ENCODE measurements around the gene NME3. TPM values are rescaled to one million over a fixed set of nuclear protein-coding genes. Genes with fewer than 3 reads are reported as not detected.

Gene NME3
- total and polyA plus RNA-seq, 9 of the 15 experiments (the other 6 are each of a cell fraction or from before 2014, with no cell fraction given): 0.68 to 76.3 (median 11.5) TPM

DNA sequence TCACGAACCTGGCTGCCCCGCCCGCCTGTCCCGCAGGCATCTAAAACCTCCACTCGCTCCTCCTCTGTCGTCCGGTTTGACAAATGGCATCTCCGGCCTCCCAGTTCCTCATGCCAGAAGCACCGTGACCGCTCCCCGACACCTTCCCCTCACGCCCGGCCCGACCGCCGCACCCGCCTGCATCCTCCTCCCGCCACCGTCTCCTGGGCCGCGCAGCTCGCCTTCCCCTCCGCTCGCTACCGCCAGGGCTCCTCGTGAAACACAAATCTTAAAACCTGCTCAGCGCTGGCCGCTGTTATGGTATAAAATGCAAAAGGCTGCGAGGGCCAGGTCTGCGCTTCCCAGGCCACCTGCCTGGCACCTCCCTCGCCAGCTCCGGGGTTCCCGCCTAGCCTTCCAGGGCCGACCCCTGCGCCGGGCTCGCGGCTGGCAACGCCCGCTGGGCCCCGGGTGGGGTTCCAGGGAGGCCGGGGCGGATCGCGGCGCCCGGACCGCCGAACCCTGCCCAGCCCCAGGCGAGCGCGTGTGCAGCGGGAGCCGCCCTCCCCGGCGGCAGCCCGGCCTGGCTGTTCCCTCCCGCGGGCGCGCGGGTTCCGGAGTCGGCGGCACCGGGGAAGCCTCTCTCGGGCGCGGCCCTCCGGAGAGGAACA is 10.5 kb upstream of the NME3 start (continued):
- TF ChIP-seq, protein P1, sequence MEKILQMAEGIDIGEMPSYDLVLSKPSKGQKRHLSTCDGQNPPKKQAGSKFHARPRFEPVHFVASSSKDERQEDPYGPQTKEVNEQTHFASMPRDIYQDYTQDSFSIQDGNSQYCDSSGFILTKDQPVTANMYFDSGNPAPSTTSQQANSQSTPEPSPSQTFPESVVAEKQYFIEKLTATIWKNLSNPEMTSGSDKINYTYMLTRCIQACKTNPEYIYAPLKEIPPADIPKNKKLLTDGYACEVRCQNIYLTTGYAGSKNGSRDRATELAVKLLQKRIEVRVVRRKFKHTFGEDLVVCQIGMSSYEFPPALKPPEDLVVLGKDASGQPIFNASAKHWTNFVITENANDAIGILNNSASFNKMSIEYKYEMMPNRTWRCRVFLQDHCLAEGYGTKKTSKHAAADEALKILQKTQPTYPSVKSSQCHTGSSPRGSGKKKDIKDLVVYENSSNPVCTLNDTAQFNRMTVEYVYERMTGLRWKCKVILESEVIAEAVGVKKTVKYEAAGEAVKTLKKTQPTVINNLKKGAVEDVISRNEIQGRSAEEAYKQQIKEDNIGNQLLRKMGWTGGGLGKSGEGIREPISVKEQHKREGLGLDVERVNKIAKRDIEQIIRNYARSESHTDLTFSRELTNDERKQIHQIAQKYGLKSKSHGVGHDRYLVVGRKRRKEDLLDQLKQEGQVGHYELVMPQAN (IDR thresholded peaks at IDR 0.05; ENCODE audit: borderline replicate concordance): peak; percentile 61; the same call in 1 of the 2 replicates
- no peak for TF ChIP-seq TRIM28 (IDR thresholded peaks at IDR 0.05)
- no peak for TF ChIP-seq ZKSCAN8 (CRISPR knock-in tag; IDR thresholded peaks at IDR 0.05)
- TF ChIP-seq NR4A1 (CRISPR knock-in tag; IDR thresholded peaks at IDR 0.05): no peak
- no peak for TF ChIP-seq NR4A1 (tag; IDR thresholded peaks at IDR 0.05)
- TF ChIP-seq ZEB2 (IDR thresholded peaks at IDR 0.05): no peak
- TF ChIP-seq, protein P2, sequence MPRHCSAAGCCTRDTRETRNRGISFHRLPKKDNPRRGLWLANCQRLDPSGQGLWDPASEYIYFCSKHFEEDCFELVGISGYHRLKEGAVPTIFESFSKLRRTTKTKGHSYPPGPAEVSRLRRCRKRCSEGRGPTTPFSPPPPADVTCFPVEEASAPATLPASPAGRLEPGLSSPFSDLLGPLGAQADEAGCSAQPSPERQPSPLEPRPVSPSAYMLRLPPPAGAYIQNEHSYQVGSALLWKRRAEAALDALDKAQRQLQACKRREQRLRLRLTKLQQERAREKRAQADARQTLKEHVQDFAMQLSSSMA (CRISPR knock-in tag; IDR thresholded peaks at IDR 0.05): 0 out of 2 replicates have a peak, but pooled peaks have one; percentile 46
- TF ChIP-seq ELF2 (CRISPR knock-in tag; IDR thresholded peaks at IDR 0.05): 0 out of 2 replicates have a peak, but pooled peaks have one; percentile 49
- TF ChIP-seq, protein P3, sequence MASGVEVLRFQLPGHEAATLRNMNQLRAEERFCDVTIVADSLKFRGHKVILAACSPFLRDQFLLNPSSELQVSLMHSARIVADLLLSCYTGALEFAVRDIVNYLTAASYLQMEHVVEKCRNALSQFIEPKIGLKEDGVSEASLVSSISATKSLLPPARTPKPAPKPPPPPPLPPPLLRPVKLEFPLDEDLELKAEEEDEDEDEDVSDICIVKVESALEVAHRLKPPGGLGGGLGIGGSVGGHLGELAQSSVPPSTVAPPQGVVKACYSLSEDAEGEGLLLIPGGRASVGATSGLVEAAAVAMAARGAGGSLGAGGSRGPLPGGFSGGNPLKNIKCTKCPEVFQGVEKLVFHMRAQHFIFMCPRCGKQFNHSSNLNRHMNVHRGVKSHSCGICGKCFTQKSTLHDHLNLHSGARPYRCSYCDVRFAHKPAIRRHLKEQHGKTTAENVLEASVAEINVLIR (CRISPR knock-in tag; IDR thresholded peaks at IDR 0.05): no peak
- TF ChIP-seq POLR2G (IDR thresholded peaks at IDR 0.05; ENCODE audit: low read depth, low read length): peak; percentile 64
- TF ChIP-seq ZNF212 (CRISPR knock-in tag; IDR thresholded peaks at IDR 0.05): no peak
- TF ChIP-seq SIN3B (IDR thresholded peaks at IDR 0.05; ENCODE audit: low read depth): peak; percentile 86
- TF ChIP-seq, protein P4, sequence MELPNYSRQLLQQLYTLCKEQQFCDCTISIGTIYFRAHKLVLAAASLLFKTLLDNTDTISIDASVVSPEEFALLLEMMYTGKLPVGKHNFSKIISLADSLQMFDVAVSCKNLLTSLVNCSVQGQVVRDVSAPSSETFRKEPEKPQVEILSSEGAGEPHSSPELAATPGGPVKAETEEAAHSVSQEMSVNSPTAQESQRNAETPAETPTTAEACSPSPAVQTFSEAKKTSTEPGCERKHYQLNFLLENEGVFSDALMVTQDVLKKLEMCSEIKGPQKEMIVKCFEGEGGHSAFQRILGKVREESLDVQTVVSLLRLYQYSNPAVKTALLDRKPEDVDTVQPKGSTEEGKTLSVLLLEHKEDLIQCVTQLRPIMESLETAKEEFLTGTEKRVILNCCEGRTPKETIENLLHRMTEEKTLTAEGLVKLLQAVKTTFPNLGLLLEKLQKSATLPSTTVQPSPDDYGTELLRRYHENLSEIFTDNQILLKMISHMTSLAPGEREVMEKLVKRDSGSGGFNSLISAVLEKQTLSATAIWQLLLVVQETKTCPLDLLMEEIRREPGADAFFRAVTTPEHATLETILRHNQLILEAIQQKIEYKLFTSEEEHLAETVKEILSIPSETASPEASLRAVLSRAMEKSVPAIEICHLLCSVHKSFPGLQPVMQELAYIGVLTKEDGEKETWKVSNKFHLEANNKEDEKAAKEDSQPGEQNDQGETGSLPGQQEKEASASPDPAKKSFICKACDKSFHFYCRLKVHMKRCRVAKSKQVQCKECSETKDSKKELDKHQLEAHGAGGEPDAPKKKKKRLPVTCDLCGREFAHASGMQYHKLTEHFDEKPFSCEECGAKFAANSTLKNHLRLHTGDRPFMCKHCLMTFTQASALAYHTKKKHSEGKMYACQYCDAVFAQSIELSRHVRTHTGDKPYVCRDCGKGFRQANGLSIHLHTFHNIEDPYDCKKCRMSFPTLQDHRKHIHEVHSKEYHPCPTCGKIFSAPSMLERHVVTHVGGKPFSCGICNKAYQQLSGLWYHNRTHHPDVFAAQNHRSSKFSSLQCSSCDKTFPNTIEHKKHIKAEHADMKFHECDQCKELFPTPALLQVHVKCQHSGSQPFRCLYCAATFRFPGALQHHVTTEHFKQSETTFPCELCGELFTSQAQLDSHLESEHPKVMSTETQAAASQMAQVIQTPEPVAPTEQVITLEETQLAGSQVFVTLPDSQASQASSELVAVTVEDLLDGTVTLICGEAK (IDR thresholded peaks at IDR 0.05): no peak
- TF ChIP-seq, protein P4 (CRISPR knock-in tag; IDR thresholded peaks at IDR 0.05): no peak
- TF ChIP-seq NFATC3 (IDR thresholded peaks at IDR 0.05): no peak
